Osteoblast (primary cell): ENCODE results near the gene ADNP2. TPM values are rescaled to one million over a fixed set of nuclear protein-coding genes. Genes with fewer than 3 reads are reported as not detected.

Experiments
- DNase-seq: peaks from one replicate; pipeline ENCODE4 v3.0.0; 2011; ENCODE audit warnings: low spot score, mixed read lengths; ENCODE audit not compliant: insufficient read length; ENCODE audit errors: missing footprints
- H2AFZ ChIP-seq: 2 replicates; pipeline ENCODE4 v1.6.0; 2011; ENCODE audit warnings: mild to moderate bottlenecking, low read length
- H3K27ac ChIP-seq: 2 replicates; pipeline ENCODE4 v1.5.1; 2011; ENCODE audit warnings: mild to moderate bottlenecking, low read depth, low read length, moderate library complexity
- H3K27me3 ChIP-seq: 2 replicates; pipeline ENCODE4 v1.6.0; 2012; ENCODE audit warnings: mild to moderate bottlenecking, control low read depth, inconsistent platforms, low read length, moderate library complexity; ENCODE audit not compliant: insufficient read depth
- H3K36me3 ChIP-seq: 2 replicates; pipeline ENCODE4 v1.5.1; 2011; ENCODE audit warnings: mild to moderate bottlenecking, low read length, control low read depth, moderate library complexity; ENCODE audit not compliant: insufficient read depth
- H3K4me1 ChIP-seq: 2 replicates; pipeline ENCODE4 v1.5.1; 2011; ENCODE audit warnings: mild to moderate bottlenecking, low read length, control low read depth, moderate library complexity; ENCODE audit not compliant: insufficient read depth
- H3K4me2 ChIP-seq: 2 replicates; pipeline ENCODE4 v1.6.0; 2011; ENCODE audit warnings: mild to moderate bottlenecking, low read length; ENCODE audit not compliant: insufficient read depth
- H3K4me3 ChIP-seq: fragments of 200-600 bp; sonication (generic); 3 replicates; pipeline ENCODE4 v1.5.1; 2012; ENCODE audit warnings: mild to moderate bottlenecking, low read length, inconsistent platforms; ENCODE audit not compliant: insufficient read depth
- H3K79me2 ChIP-seq: 2 replicates; pipeline ENCODE4 v1.6.0; 2012; ENCODE audit warnings: mild to moderate bottlenecking, low read length, control low read depth, inconsistent platforms; ENCODE audit not compliant: insufficient read depth
- H3K9me3 ChIP-seq: 2 replicates; pipeline ENCODE4 v1.5.1; 2011; ENCODE audit warnings: low read depth, low read length, control low read depth
- H4K20me1 ChIP-seq: 2 replicates; pipeline ENCODE4 v1.6.0; 2012; ENCODE audit warnings: mild to moderate bottlenecking, low read length, control low read depth; ENCODE audit not compliant: insufficient read depth
- CTCF ChIP-seq: IDR thresholded peaks from 2 replicates; pipeline ENCODE4 v1.5.1; 2011; ENCODE audit warnings: mild to moderate bottlenecking, low read depth, low read length, moderate library complexity; ENCODE audit errors: extremely low read depth
- total RNA-seq: library from RNA; depleted of rRNA; stranded (reverse); fragments of >200 nt; gene quantifications from 2 replicates; pipeline ENCODE4 v1.2.3, GENCODE V29; 2012

Gene ADNP2
- total RNA-seq, 1 donor: 22.1 TPM

GRCh38 chr18:80176334-80177073, 67.4 kb downstream of the ADNP2 start:
- TF ChIP-seq CTCF: no peak
- peak; percentile 79 for DNase-seq
- no peak overlapping the region for H3K4me2 ChIP-seq
- no peaks in the 10 kb centered on the region for H3K36me3 ChIP-seq
- no peak overlapping the region for H3K4me3 ChIP-seq
- no peak overlapping the region for H3K27ac ChIP-seq
- H3K27me3 ChIP-seq: peaks cover 18% of the 10 kb centered on the region
- peak overlapping the region; percentile 15 for H2AFZ ChIP-seq
- no peaks in the 10 kb centered on the region for H3K9me3 ChIP-seq
- H4K20me1 ChIP-seq: no peaks in the 10 kb centered on the region
- H3K79me2 ChIP-seq: no peaks in the 10 kb centered on the region
- peaks cover 4% of the 10 kb centered on the region for H3K4me1 ChIP-seq

- peaks cover 18% of the 10 kb centered on the region for H3K27me3 ChIP-seq
- no peak for DNase-seq
- TF ChIP-seq CTCF: no peak
- H3K27ac ChIP-seq: no peak overlapping the region
- no peaks in the 10 kb centered on the region for H3K9me3 ChIP-seq
- no peaks in the 10 kb centered on the region for H3K36me3 ChIP-seq
- H3K4me3 ChIP-seq: no peak overlapping the region
- H4K20me1 ChIP-seq: no peaks in the 10 kb centered on the region
- no peak overlapping the region for H3K4me2 ChIP-seq
- H2AFZ ChIP-seq: no peak overlapping the region
- no peaks in the 10 kb centered on the region for H3K79me2 ChIP-seq
- H3K4me1 ChIP-seq: no peaks in the 10 kb centered on the region
Measured at GRCh38 chr18:80177128-80177527, 68.1 kb downstream of the ADNP2 start.

- Histone ChIP-seq H3K9me3 (no peaks in the 10 kb centered on the region), H3K4me3 (no peak overlapping the region), H3K4me2 (no peak overlapping the region), H3K4me1 (no peaks in the 10 kb centered on the region), H3K27me3 (peaks cover 34% of the 10 kb centered on the region), H3K36me3 (no peaks in the 10 kb centered on the region), H2AFZ (no peak overlapping the region), H4K20me1 (no peaks in the 10 kb centered on the region), H3K79me2 (no peaks in the 10 kb centered on the region), H3K27ac (no peak overlapping the region)
- no peak for TF ChIP-seq CTCF
- DNase-seq: no peak
Measured at GRCh38 chr18:80178935-80179818, 70.1 kb downstream of the ADNP2 start.
